Upper lobe of left lung (tissue), 6 donors: ENCODE results near the gene PELI3. TPM values are rescaled to one million over a fixed set of nuclear protein-coding genes. Genes with fewer than 3 reads are reported as not detected.

Source experiments
- ATAC-seq, 2 donors: fragments of 200-7000 bp; cut with Tn5 transposase; one replicate each; pipeline ENCODE4 v1.9.1; 2022; ENCODE audit warnings: mild to moderate bottlenecking in 2 of 2, moderate library complexity in 2 of 2; ENCODE audit not compliant: low FRiP score in 2 of 2
- DNase-seq, 2 donors: peaks; one replicate each; pipeline ENCODE4 v3.0.0-alpha.2; 2019 to 2020
- H3K27ac ChIP-seq, 4 donors: fragments of 200-600 bp; sonication (generic); one replicate each; pipeline ENCODE4 v1.5.1; 2016 to 2019
- H3K27me3 ChIP-seq, 4 donors: fragments of 200-600 bp; sonication (generic); one replicate each; pipeline ENCODE4 v1.5.1; 2017 to 2019
- H3K36me3 ChIP-seq, 4 donors: fragments of 200-600 bp; sonication (generic); one replicate each; pipeline ENCODE4 v1.5.1; 2016 to 2019
- H3K4me1 ChIP-seq, 4 donors: fragments of 200-600 bp; sonication (generic); one replicate each; pipeline ENCODE4 v1.5.1; 2018 to 2019
- H3K4me3 ChIP-seq, 4 donors: fragments of 200-600 bp; sonication (generic); one replicate each; pipeline ENCODE4 v1.5.1; 2017 to 2019; ENCODE audit warnings: mild to moderate bottlenecking in 2 of 4, moderate library complexity in 1 of 4
- H3K9me3 ChIP-seq, 4 donors: fragments of 200-600 bp; sonication (generic); one replicate each; pipeline ENCODE4 v1.5.1; 2018 to 2019
- CTCF ChIP-seq, 6 experiments: fragments of 450-650 bp in 4 of 6; fragments of 200-600 bp in 2 of 6; sonication (generic) in 2 of 6; IDR thresholded peaks; one replicate each; pipeline ENCODE4 v1.5.1; 2016 to 2019; ENCODE audit warnings: antibody characterized with exemption in 6 of 6
- EP300 ChIP-seq, 4 donors: sonication (generic); formaldehyde crosslinking; IDR thresholded peaks; one replicate each; pipeline ENCODE4 v1.5.1; 2017; ENCODE audit warnings: antibody characterized with exemption in 4 of 4, control low read depth in 2 of 4
- POLR2A ChIP-seq, 4 donors: fragments of 450-650 bp; IDR thresholded peaks; one replicate each; pipeline ENCODE4 v1.5.1; 2016 to 2017; ENCODE audit warnings: antibody characterized with exemption in 4 of 4, mild to moderate bottlenecking in 2 of 4
- POLR2AphosphoS5 ChIP-seq, 2 donors: sonication (generic); formaldehyde crosslinking; IDR thresholded peaks; one replicate each; pipeline ENCODE4 v1.5.1; 2017; ENCODE audit warnings: antibody characterized with exemption in 2 of 2
- WGBS, 2 donors: methylation state at CpG; one replicate each; pipeline ENCODE4 v1.1.5; 2017 to 2018; 5-methylcytosine and 5-hydroxymethylcytosine counted together
- total RNA-seq, 6 donors: library from RNA; depleted of rRNA in 4 of 6; stranded (reverse); fragments of >200 nt in 4 of 6; gene quantifications; one replicate each; pipeline versions ENCODE4 v1.1.0 to v1.2.1, GENCODE V29; 2016 to 2021
- donor health status: DM: no; HTN: no; CAD: no; lungs with moderate emphysema.
- donor health status: DM: no; HTN: yes; CAD: no; lungs with severe emphysema.

Gene PELI3
- total RNA-seq, 6 donors from 2014 or later: 14.9 to 19.6 (median 16.9) TPM

GRCh38 chr11:66448523-66448922, 18.2 kb upstream of the PELI3 start:
- WGBS, 2 donors: 69 to 82% methylated on average over 4 of the region's 4 CpGs
- no peaks in the 10 kb centered on the region for H3K27me3 ChIP-seq
- no peak for DNase-seq
- H3K9me3 ChIP-seq: peaks cover 0 to 4% (median under 1%) of the 10 kb centered on the region in 4 donors
- H3K4me3 ChIP-seq: no peak overlapping the region
- H3K27ac ChIP-seq: no peak overlapping the region
- no peak for TF ChIP-seq POLR2AphosphoS5 (IDR thresholded peaks at IDR 0.05)
- TF ChIP-seq POLR2A (IDR thresholded peaks at IDR 0.05): no peak
- no peak for TF ChIP-seq EP300 (IDR thresholded peaks at IDR 0.05)
- no peak for TF ChIP-seq CTCF (IDR thresholded peaks at IDR 0.05)
- H3K36me3 ChIP-seq: no peaks in the 10 kb centered on the region
- ATAC-seq: no peak
- H3K4me1 ChIP-seq: no peaks in the 10 kb centered on the region

- no peak overlapping the region for H3K4me3 ChIP-seq
- no peak for ATAC-seq
These were observed 16.1 kb upstream of the PELI3 start for GRCh38 chr11:66450560-66450959.

GRCh38 chr11:66451663-66452062, 15.0 kb upstream of the PELI3 start:
- Histone ChIP-seq H3K36me3 (no peaks in the 10 kb centered on the region), H3K27ac (no peak overlapping the region), H3K9me3 (no peaks in the 10 kb centered on the region), H3K4me3 (no peak overlapping the region), H3K27me3 (no peaks in the 10 kb centered on the region), H3K4me1 (no peaks in the 10 kb centered on the region)
- no peak for TF ChIP-seq POLR2A (IDR thresholded peaks at IDR 0.05)
- no peak for TF ChIP-seq EP300 (IDR thresholded peaks at IDR 0.05)
- no peak for TF ChIP-seq POLR2AphosphoS5 (IDR thresholded peaks at IDR 0.05)
- TF ChIP-seq CTCF (IDR thresholded peaks at IDR 0.05): no peak
- no peak for ATAC-seq
- no peak for DNase-seq
- 77 to 82% methylated on average over 4 of the region's 4 CpGs for WGBS, 2 donors

More at GRCh38 chr11:66450560-66450959, 16.1 kb upstream of the PELI3 start:
- Histone ChIP-seq H3K9me3 (no peaks in the 10 kb centered on the region), H3K27ac (no peak overlapping the region), H3K4me1 (no peaks in the 10 kb centered on the region), H3K27me3 (no peaks in the 10 kb centered on the region), H3K36me3 (no peaks in the 10 kb centered on the region)
- no peak for DNase-seq
- 56 to 58% methylated on average over 4 of the region's 4 CpGs for WGBS, 2 donors
- TF ChIP-seq POLR2AphosphoS5 (IDR thresholded peaks at IDR 0.05) (no peak), CTCF (IDR thresholded peaks at IDR 0.05) (no peak), EP300 (IDR thresholded peaks at IDR 0.05) (no peak), POLR2A (IDR thresholded peaks at IDR 0.05) (no peak)

DNA sequence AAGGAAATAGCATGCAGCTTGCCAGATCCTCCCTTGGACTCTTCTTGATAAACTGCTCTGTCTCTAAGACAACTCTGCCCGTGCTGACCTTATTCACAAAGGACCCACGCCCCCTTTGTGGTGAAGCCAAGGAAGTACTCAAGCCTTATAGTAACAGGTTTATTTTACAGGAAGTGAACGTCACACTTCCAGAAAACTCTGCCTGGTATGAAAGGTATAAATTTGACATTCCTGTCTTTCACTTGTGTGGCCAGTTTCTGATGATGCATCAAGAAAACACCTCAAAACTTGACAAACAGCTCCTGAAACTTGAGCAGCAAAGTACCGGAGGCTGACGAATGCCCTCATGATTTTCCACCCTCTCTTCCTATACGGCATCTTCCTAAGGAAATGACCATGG, 12.5 kb upstream of the PELI3 start:
- no peak for TF ChIP-seq EP300 (IDR thresholded peaks at IDR 0.05)
- TF ChIP-seq POLR2AphosphoS5 (IDR thresholded peaks at IDR 0.05): no peak
- TF ChIP-seq CTCF (IDR thresholded peaks at IDR 0.05): no peak
- no peak for TF ChIP-seq POLR2A (IDR thresholded peaks at IDR 0.05)
- Histone ChIP-seq H3K9me3 (no peaks in the 10 kb centered on the region), H3K27ac (no peak overlapping the region), H3K36me3 (no peaks in the 10 kb centered on the region), H3K4me3 (no peak overlapping the region), H3K27me3 (no peaks in the 10 kb centered on the region), H3K4me1 (no peaks in the 10 kb centered on the region)
- ATAC-seq (no peak), DNase-seq (no peak)
- WGBS, 2 donors: 25 to 27% methylated on average over 6 of the region's 6 CpGs

DNA sequence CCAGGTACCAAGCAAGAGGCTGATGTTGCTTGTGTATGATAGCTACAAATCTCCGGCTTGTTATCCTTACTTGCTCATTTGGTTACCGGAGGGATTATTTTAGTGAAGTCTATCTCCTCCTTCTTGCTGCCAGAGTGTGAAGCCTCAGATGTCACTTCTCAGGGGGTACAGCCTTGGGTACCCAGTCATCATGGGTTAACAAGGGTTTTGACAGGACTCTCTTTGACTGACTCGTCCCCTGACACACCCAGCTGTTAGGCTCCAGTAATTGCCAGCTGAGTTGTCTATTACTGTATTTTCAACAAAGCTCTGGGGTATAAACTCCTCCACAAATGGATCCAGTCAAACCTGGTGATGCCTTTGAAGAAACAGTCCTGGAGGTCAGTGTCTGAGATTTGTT, 11.9 kb upstream of the PELI3 start:
- Histone ChIP-seq H3K36me3 (no peaks in the 10 kb centered on the region), H3K4me3 (no peak overlapping the region), H3K9me3 (no peaks in the 10 kb centered on the region), H3K27me3 (no peaks in the 10 kb centered on the region), H3K27ac (no peak overlapping the region), H3K4me1 (no peaks in the 10 kb centered on the region)
- TF ChIP-seq EP300 (IDR thresholded peaks at IDR 0.05): no peak
- no peak for TF ChIP-seq POLR2AphosphoS5 (IDR thresholded peaks at IDR 0.05)
- no peak for TF ChIP-seq CTCF (IDR thresholded peaks at IDR 0.05)
- no peak for TF ChIP-seq POLR2A (IDR thresholded peaks at IDR 0.05)
- ATAC-seq: no peak
- no peak for DNase-seq
- WGBS, 2 donors: 63 to 71% methylated on average over 3 of the region's 3 CpGs
